ENCODE data around the gene THADA. TPM values are rescaled to one million over a fixed set of nuclear protein-coding genes. Genes with fewer than 3 reads are reported as not detected.

THADA gene
- total RNA-seq, 4 donors from 2014 or later, result 49.9 to 90.2 (median 65.2) TPM

DNA sequence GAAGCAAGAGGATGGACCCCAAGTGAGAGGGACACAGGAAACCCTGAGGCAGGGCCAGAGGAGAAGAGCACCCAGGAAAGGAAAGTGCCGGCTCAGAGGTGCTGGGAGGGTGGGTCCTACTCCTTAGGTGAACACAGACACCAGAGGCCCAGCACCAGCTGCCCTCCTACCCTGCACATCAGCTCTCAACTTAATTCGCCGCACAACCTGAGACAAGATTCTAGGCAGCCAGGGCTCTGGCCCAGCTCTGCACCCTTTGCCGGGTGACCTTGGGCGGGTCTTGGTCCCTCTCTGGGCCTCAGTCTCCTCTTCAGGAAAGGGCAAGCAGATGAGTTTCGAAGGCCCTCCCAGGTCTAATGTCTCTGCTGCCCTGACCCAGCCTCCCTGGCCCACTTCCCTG, 397.6 kb downstream of the THADA start:
- no peaks in the 10 kb centered on the region for H3K9me3 ChIP-seq
- intact Hi-C loops (cut with DNase I), result no loop called here
- no peaks in the 10 kb centered on the region for H3K4me1 ChIP-seq
- no peaks in the 10 kb centered on the region for H3K27me3 ChIP-seq
- DNase-seq, result no peak
- TF ChIP-seq POLR2A (IDR thresholded peaks at IDR 0.05), result no peak
- TF ChIP-seq, protein P1, sequence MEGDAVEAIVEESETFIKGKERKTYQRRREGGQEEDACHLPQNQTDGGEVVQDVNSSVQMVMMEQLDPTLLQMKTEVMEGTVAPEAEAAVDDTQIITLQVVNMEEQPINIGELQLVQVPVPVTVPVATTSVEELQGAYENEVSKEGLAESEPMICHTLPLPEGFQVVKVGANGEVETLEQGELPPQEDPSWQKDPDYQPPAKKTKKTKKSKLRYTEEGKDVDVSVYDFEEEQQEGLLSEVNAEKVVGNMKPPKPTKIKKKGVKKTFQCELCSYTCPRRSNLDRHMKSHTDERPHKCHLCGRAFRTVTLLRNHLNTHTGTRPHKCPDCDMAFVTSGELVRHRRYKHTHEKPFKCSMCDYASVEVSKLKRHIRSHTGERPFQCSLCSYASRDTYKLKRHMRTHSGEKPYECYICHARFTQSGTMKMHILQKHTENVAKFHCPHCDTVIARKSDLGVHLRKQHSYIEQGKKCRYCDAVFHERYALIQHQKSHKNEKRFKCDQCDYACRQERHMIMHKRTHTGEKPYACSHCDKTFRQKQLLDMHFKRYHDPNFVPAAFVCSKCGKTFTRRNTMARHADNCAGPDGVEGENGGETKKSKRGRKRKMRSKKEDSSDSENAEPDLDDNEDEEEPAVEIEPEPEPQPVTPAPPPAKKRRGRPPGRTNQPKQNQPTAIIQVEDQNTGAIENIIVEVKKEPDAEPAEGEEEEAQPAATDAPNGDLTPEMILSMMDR (IDR thresholded peaks at IDR 0.05), result no peak
- no peaks in the 10 kb centered on the region for H3K36me3 ChIP-seq
- H3K4me3 ChIP-seq (replicated peaks in 1 of 3), result no peak overlapping the region
- WGBS, 2 donors, result 95 to 98% methylated on average over 3 to 5 of the region's 6 CpGs
- H3K27ac ChIP-seq, result no peak overlapping the region

DNA sequence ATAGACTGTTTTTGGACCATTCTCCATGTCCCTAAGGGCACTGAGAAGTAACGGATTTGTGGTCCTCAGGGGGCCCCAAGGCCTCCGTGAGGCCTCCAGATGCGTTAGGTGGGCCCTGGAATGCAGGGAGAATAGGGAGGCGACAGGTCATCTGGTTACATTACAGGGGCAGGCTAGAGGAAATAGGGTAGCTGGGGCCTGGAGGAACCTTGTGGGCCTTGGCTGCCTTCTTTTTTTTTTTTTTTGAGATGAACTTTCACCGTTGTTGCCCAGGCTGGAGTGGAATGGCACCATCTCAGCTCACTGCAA, 398.3 kb downstream of the THADA start:
- no peaks in the 10 kb centered on the region for H3K9me3 ChIP-seq
- intact Hi-C loops (cut with DNase I), result no loop called here
- no peak for DNase-seq
- H3K27me3 ChIP-seq, result no peaks in the 10 kb centered on the region
- no peaks in the 10 kb centered on the region for H3K4me1 ChIP-seq
- TF ChIP-seq, protein P1 (IDR thresholded peaks at IDR 0.05), result no peak
- no peak for TF ChIP-seq POLR2A (IDR thresholded peaks at IDR 0.05)
- H3K27ac ChIP-seq, result no peak overlapping the region
- H3K36me3 ChIP-seq, result no peaks in the 10 kb centered on the region
- H3K4me3 ChIP-seq (replicated peaks in 1 of 3), result no peak overlapping the region
- 94 to 97% methylated on average over 5 of the region's 5 CpGs for WGBS, 2 donors

DNA sequence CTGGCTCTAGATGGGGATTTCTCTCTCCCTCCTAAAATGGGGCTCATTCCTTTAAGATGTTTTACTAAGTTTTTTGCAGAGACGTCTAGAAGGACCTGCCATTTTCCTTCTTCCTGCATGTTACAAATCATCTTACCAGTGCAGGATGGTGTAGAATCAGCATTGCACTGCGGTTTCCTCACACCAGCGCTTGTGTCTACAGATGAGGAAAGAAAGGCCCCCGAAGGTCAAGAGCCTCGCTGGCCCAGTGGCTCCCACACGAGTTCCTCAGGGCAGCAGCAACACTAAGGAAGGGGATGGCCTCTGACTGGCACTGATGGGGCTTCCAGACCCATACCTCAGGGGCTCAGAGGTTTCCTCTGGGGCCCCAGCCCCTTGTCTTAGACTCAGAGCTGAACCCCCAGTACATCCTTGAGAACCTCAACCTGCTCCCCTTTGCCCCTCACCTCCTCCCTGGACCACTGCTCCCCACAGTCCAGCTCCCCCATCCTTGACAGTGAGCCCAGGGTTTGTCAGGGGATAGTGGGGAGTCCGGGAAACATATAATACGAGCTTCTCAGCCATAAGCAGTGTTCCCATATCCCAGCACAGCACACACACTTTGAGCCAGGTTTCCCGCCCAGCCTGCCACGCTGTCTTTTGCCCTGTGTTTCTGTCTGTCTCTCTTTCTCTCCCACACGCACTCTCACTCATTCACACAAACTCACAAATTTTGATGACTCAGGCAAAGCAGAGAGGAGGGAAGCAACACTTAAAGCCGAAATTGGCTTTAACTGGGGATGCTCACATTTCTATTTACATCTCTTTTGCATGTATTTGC, 398.9 kb downstream of the THADA start:
- TF ChIP-seq POLR2A (IDR thresholded peaks at IDR 0.05), result no peak
- TF ChIP-seq, protein P1 (IDR thresholded peaks at IDR 0.05), result no peak
- Histone ChIP-seq H3K9me3 (no peaks in the 10 kb centered on the region), H3K4me1 (no peaks in the 10 kb centered on the region), H3K36me3 (no peaks in the 10 kb centered on the region), H3K27me3 (no peaks in the 10 kb centered on the region), H3K4me3 (replicated peaks in 1 of 3) (no peak overlapping the region), H3K27ac (no peak overlapping the region)
- WGBS, 2 donors, result 81 to 90% methylated on average over 11 to 12 of the region's 12 CpGs
- DNase-seq, result no peak
- intact Hi-C loops (cut with DNase I), result no loop called here

DNA sequence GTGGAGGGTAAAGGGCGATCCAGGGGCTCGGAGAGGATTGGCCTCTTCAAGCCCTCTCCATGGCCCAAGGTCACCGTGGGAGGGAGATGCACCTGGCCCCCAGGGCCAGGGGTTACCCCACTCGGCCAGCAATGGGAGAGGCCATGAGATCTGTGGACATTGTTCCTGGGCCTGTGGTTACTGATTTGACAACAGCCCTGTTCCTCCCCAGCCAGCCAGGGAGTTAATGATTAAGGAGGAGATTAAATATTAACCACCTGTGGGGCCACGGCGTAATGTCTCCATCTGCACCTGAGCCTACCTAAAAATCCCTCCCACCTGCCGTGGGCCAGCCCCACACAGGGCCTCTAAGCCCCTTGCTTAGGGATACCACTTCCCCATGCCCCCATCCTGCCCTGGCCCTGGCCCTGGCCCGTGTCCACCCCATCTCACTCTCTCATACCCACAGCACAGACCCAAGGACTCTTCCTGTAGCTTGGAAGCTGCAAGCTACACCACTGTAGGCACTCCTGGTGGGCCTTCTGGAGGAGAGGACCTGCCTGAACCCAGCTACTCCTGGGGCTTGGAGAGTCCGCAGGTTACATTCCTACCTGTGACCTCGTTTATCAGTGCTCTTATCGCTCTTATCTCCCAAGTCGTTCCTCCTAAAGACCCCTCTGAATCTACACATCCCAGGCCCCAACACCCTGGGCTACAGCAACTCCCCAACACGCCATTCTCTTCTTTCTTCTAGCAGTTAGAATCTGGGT, 401.5 kb downstream of the THADA start:
- 76 to 82% methylated on average over 11 to 13 of the region's 13 CpGs for WGBS, 2 donors
- H3K4me1 ChIP-seq, result no peaks in the 10 kb centered on the region
- H3K27ac ChIP-seq, result no peak overlapping the region
- no peak for TF ChIP-seq POLR2A (IDR thresholded peaks at IDR 0.05)
- TF ChIP-seq, protein P1 (IDR thresholded peaks at IDR 0.05), result no peak
- H3K4me3 ChIP-seq (replicated peaks in 1 of 3), result no peak overlapping the region
- H3K27me3 ChIP-seq, result no peaks in the 10 kb centered on the region
- no peaks in the 10 kb centered on the region for H3K9me3 ChIP-seq
- no peak for DNase-seq
- H3K36me3 ChIP-seq, result no peaks in the 10 kb centered on the region
- intact Hi-C loops (cut with DNase I), result no loop called here

DNA sequence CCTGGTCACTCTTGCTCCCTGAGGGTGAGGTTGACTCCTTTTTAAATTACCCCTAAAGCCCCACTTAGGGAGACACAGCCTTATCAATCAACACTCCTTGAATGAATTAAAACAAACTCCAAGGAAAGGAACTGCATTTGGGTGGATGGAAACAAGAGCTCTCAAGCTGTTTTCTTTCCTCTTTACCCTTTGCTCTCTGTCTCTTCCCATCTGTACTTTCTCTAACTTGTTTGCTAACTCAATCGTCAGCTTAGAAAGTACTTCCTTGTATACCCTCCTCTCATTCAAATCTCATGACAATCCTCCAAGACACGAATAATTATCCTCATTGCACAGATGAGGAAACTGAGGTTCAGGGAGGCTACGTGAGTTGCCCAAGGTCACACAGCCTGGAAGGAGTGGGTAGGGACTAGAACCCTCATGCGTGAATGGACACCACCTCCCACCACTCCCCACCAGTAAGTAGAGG, 402.2 kb downstream of the THADA start:
- Histone ChIP-seq H3K36me3 (no peaks in the 10 kb centered on the region), H3K4me1 (no peaks in the 10 kb centered on the region), H3K27me3 (no peaks in the 10 kb centered on the region), H3K27ac (no peak overlapping the region), H3K4me3 (replicated peaks in 1 of 3) (no peak overlapping the region), H3K9me3 (no peaks in the 10 kb centered on the region)
- no peak for DNase-seq
- 88 to 95% methylated on average over 4 of the region's 4 CpGs for WGBS, 2 donors
- intact Hi-C loops (cut with DNase I), result no loop called here
- TF ChIP-seq, protein P1 (IDR thresholded peaks at IDR 0.05), result no peak
- TF ChIP-seq POLR2A (IDR thresholded peaks at IDR 0.05), result no peak

Data from thyroid gland (tissue), 4 donors.